Measurements from ENCODE around the gene CNTLN.

DNA sequence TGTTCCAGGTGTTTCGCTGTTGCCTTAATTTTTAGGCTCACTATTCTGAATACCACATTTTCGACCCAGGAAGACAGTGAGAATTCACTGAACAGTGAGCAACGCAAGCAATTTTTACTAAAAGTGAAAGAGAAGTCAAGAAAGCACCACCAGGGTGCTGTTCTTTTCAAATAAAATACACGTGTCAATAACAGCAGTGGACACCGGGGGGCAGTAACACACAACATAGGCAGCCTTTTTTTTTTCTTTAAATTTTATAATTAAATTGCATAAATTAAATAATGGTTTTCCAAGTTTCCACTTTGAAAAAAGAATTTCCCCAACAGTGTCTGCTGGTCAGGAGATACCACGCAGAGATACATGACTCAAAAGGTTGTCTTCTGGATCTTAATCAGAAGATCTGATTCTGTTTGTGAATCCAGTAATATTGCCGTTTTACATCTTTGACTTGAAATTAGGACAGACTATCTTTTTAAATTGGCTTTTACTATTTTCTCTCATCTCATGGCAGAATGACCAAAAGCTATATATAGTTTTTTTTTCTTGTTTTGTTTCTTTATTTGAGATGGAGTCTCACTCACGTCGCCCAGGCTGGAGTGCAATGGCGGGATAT lies 396.9 kb downstream of the CNTLN start:
- TF ChIP-seq FOXS1 (CRISPR knock-in tag; IDR thresholded peaks at IDR 0.05), result no peak
- TF ChIP-seq, protein P1, sequence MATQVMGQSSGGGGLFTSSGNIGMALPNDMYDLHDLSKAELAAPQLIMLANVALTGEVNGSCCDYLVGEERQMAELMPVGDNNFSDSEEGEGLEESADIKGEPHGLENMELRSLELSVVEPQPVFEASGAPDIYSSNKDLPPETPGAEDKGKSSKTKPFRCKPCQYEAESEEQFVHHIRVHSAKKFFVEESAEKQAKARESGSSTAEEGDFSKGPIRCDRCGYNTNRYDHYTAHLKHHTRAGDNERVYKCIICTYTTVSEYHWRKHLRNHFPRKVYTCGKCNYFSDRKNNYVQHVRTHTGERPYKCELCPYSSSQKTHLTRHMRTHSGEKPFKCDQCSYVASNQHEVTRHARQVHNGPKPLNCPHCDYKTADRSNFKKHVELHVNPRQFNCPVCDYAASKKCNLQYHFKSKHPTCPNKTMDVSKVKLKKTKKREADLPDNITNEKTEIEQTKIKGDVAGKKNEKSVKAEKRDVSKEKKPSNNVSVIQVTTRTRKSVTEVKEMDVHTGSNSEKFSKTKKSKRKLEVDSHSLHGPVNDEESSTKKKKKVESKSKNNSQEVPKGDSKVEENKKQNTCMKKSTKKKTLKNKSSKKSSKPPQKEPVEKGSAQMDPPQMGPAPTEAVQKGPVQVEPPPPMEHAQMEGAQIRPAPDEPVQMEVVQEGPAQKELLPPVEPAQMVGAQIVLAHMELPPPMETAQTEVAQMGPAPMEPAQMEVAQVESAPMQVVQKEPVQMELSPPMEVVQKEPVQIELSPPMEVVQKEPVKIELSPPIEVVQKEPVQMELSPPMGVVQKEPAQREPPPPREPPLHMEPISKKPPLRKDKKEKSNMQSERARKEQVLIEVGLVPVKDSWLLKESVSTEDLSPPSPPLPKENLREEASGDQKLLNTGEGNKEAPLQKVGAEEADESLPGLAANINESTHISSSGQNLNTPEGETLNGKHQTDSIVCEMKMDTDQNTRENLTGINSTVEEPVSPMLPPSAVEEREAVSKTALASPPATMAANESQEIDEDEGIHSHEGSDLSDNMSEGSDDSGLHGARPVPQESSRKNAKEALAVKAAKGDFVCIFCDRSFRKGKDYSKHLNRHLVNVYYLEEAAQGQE (IDR thresholded peaks at IDR 0.05), result no peak
